ENCODE measurements around the gene MPHOSPH10.

- TF ChIP-seq, protein P1, sequence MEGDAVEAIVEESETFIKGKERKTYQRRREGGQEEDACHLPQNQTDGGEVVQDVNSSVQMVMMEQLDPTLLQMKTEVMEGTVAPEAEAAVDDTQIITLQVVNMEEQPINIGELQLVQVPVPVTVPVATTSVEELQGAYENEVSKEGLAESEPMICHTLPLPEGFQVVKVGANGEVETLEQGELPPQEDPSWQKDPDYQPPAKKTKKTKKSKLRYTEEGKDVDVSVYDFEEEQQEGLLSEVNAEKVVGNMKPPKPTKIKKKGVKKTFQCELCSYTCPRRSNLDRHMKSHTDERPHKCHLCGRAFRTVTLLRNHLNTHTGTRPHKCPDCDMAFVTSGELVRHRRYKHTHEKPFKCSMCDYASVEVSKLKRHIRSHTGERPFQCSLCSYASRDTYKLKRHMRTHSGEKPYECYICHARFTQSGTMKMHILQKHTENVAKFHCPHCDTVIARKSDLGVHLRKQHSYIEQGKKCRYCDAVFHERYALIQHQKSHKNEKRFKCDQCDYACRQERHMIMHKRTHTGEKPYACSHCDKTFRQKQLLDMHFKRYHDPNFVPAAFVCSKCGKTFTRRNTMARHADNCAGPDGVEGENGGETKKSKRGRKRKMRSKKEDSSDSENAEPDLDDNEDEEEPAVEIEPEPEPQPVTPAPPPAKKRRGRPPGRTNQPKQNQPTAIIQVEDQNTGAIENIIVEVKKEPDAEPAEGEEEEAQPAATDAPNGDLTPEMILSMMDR (IDR thresholded peaks at IDR 0.05), result no peak
- TF ChIP-seq EZH2 (IDR thresholded peaks at IDR 0.05; ENCODE audit: borderline replicate concordance, insufficient read depth, low read depth, low read length, poor library complexity, severe bottlenecking), result no peak
Measured at GRCh38 chr2:71166812-71167211, 36.4 kb downstream of the MPHOSPH10 start.
